OCI-LY3 (cell line): Measurements from ENCODE around the gene SSR1.

Experiments
- EZH2phosphoT487 ChIP-seq: fragments of 200-600 bp; shearing (Covaris generic); IDR thresholded peaks from 2 replicates; pipeline ENCODE4 v1.6.1; 2018; ENCODE audit warnings: antibody characterized with exemption, mixed run types, low read depth
- TF ChIP-seq, protein P1 (sequence below): fragments of 200-600, 300-600 bp; sonication (generic); IDR thresholded peaks from 2 replicates; pipeline ENCODE4 v1.5.1; 2014; ENCODE audit warnings: antibody characterized with exemption, low read length, low read depth

DNA sequence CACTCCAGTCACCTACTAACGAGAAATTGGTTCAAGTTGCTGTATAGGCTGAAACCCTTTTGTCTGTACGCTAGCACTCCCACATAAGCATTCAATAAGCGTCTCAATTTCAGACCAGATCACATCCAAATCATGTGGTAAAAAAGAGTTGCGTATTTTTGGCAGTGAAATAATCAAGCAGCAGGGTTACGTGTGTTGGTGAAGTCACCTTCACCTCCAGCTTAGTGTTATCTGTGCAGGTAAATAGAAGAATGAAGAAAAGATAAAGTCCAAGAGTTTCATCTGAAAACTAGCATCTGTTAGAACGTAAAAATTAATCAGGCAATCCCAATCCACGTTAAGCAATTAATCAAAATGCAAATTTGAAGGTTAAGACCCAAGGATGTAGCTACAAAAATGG, 11.3 kb downstream of the SSR1 start:
- TF ChIP-seq, protein P1, sequence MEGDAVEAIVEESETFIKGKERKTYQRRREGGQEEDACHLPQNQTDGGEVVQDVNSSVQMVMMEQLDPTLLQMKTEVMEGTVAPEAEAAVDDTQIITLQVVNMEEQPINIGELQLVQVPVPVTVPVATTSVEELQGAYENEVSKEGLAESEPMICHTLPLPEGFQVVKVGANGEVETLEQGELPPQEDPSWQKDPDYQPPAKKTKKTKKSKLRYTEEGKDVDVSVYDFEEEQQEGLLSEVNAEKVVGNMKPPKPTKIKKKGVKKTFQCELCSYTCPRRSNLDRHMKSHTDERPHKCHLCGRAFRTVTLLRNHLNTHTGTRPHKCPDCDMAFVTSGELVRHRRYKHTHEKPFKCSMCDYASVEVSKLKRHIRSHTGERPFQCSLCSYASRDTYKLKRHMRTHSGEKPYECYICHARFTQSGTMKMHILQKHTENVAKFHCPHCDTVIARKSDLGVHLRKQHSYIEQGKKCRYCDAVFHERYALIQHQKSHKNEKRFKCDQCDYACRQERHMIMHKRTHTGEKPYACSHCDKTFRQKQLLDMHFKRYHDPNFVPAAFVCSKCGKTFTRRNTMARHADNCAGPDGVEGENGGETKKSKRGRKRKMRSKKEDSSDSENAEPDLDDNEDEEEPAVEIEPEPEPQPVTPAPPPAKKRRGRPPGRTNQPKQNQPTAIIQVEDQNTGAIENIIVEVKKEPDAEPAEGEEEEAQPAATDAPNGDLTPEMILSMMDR: no peak
- no peak for TF ChIP-seq EZH2phosphoT487
